Measurements from ENCODE around the gene MAFG.

Gene MAFG

DNA sequence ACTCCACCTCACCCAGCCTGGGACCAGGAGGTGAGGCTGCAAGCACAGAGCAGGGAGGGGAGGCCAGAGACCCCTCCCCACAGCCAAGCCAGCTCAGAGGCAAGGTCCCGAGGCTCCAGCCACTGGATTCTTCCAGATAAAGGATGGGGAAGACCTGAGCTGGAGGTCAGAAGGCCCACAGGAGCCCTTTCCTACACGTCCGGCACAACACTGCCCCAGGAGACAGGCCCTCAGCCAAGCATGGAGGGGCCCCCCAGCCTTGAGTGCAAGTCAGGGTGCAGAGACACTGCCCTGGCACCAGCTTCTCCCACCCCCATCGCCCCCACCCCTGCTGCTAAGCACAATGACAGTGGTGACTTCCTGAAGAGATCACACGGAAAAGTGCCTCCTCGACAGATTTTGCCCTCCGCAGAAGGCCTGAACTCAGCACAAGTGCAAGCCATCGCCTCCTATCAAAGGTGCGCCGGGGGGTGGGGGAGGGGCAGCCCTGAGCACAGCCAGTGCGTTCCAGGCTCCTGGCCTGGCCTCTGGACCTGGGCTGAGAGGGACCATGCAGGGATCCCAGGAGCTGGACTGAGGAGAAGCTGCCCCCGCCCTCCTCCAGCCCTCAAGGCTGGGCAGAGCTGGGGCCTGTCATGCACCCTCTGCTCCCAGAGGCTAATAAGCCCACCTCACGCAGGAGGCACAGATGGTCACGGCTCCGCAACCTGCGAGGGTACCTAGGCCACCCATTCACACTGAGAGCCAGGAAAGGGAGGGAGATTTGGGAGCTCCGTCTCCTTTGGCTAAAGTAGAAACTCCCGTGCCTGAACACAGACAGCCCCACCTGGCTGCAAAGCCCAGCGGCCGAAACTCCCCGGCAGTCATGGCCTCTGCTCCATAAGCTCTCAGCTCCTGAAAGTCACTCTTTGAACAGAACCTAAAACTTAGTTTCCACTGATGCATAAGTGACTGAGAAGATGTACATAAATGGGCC lies 2.7 kb downstream of the MAFG start:
- no peak for TF ChIP-seq CTCF (IDR thresholded peaks at IDR 0.05)

DNA sequence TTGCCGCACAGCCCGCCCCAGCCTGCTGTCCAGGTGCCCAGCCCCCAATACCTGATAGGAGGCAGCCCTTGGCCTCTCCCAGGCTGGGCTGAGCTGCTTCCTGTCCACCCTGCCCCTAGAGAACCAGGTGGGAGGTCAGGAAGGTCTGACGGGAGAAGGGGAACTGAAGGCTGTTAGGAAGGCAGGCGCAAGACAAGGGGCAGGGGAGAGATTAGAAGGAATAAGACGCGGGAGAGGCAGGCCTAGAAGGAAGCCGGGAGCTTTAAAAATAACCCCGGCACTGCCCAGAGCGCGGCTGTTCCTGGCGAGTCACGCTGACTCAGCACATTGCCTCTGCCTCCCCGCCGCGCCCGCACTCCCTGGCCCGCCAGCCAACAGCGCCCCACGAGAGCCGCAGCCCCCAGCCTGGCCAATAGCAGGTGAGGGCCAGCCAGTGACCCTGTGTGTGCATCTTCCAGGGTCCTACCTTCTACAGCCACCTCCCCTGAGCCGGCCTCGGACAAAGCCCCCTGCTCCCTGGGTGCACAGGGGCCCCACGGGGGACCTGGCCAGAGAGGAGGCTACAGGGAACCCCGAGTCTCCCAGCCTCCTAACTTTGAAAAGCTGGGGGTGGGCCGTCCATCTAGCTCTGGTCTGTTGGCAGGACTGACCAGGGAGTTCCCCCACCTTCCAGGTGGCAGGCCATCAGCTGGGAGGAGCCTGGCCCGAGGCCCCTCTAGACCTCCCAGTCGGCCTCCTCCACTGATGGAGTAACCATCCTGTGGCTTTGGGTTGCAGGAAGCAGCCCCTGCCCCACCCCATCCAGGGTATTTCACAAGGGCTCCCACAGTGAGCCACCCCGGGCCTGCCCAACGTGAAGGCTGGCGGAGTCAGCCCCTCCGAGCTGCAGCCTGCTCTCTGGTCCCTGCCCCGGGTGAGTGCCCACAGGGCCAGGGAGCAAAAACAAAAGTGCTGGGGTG lies 4.0 kb downstream of the MAFG start:
- TF ChIP-seq CTCF (IDR thresholded peaks at IDR 0.05): no peak

- TF ChIP-seq CTCF (IDR thresholded peaks at IDR 0.05): no peak
Measured at GRCh38 chr17:81922566-81923301, 4.8 kb downstream of the MAFG start.

DNA sequence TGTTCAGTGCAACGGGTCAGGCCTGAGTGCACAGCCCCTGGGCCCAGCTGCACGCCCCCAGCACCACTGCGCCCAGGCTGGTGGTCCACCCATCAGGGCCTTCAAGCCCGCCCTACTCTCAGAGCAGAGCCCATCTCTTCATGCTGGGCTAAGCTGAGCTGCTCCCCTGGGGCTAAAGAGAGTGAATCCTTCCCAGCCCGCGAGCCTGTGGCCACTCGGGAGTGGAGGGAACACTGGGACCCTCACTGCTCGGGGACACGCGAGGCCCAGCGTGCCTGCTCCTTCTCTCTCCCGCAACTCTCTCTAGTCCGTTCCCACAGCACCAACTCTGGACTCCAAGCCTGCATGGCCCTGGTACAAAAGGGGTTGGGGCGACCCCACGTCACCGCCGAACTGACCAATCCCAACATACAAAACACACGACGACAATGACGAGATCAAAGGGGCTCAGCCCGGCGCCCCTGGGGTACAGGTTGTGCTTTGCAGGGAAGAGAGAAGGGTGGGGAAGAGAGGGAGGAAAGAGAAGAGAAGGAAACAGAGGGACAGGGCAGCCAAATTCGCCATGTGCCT lies 5.5 kb downstream of the MAFG start:
- TF ChIP-seq CTCF (IDR thresholded peaks at IDR 0.05): no peak

- no peak for TF ChIP-seq CTCF (IDR thresholded peaks at IDR 0.05)
Measured at GRCh38 chr17:81921537-81921862, 6.0 kb downstream of the MAFG start.

GRCh38 chr17:81920612-81921536 lies 6.7 kb downstream of the MAFG start:
- TF ChIP-seq CTCF (IDR thresholded peaks at IDR 0.05): no peak

All from LNCAP (cell line).